ENCODE data around the gene PEBP1.
"Not testable (repeated sequence)": the region's sequence is repeated elsewhere in the genome, so short reads cannot be mapped to it uniquely, and the experiment has no call there.

Gene PEBP1

GRCh38 chr12:118135788-118136558 is at the start of gene PEBP1:
PEBP1 (plus strand) TSS chr12:118136124; CDS start chr12:118136210, 86 bp downstream.
- peak; percentile 91 for DNase-seq

- no peak for DNase-seq
Measured at GRCh38 chr12:118089782-118090181, 46.1 kb upstream of the PEBP1 start.

GRCh38 chr12:118094039-118094438 is 41.9 kb upstream of the PEBP1 start:
- no peak for DNase-seq

DNA sequence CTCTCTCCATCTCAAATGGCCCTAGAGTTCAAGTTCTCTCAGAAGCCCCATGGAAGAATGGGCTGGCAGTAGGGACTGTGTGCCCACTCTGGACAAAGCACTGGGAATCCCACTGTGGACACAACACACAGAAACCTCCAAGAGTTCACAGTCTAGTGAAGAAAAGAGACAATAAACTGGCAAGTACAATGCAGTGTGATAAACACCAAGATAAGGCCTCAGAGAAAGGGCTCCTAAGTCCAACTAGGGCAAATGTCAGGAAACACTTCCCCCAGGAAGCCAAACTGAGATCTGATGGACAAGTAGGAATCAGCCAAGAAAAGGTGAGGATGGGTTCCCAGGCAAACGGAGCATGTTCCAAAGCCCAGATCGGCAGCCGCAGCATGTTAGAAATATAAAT is 37.5 kb upstream of the PEBP1 start:
- DNase-seq, result no peak

DNA sequence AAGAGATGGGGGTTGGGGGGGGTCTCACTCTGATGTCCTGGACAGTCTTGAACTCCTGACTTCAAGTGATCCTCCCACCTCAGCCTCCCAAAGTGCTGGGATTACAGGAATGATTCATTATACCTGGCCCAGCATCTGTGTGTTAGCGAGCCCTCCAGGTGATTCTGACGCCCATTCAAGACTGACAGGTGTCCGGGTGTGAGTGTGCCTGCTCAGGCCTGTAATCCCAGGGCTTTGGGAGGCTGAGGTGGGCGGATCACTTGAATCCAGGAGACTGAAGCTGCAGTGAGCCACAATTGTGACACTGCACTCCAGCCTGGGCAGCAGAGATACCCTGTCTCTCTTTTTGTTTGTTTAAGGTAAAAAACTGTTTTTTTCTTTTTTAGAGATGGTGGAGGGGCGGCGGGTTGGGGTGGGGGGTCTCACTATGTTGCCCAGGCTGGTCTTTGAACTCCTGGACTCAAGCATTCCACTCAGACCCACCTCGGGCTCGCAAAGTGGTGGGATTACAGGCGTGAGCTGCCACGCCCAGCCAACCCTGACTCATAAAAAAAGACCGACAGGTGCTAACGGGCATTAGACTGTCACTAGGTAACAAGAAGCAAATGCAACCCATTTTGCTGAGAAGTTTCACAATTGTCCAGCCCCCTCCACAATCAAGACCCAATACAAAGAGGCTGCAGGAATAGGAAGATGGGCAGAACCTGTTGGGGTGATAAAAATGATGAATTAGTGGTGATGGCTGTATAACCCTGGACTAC is 36.8 kb upstream of the PEBP1 start:
- DNase-seq, result no peak

DNA sequence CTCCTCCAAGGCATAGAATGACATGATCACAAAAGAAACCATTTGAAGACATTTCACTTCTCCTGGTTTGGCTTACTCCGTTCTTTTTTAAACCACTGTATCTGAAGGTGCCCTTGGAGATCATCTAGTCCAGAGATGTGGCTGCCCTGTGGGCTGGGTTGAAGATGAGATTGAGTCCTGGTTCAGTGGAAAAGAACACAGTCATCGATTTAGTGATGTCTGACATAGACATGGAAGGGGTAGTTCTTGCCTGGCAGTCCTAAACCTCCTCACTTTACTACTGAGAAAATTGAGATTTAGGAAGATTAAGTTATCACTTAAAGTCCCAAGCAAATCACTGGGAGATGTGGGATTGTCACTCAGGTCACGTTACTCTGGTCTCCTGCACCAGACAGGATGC is 34.9 kb upstream of the PEBP1 start:
- DNase-seq, result no peak

DNA sequence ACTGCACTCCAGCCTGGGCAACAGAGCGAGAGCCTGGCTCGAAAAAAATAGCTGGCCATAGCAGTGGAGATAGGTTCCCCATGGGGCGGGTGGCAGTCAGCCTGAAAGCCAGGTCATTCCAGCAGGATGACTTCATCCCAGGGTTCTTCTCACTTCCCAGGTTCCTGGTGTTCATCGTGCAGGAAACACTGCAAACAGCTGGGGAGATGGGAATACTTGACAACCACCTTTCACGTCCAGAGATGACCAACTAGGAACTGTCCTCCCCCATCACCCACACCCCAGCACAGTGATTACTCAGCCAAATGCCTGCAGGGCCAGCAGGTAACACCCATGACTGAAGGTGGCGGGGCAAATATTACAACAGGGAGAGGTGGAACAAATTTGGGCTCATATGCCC is 33.9 kb upstream of the PEBP1 start:
- no peak for DNase-seq

DNA sequence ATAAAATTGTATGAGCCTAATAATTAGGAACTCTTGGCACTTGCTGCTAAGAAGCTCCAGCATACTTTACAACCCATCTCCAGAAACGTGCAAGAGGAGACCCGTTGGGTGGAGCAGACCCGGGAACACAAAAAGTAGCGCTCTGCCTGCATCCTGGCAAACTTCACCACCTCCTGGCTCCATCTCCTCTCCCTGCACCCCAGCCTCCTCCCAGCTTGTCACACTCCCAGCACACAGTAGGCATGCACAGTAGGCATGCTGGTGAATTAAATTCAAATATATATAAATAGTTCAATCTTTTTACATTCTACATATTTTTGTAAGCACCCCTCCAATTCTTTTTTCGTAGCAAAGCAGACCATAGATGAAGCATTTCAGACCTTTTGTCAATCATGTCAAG is 33.3 kb upstream of the PEBP1 start:
- DNase-seq, result no peak

DNA sequence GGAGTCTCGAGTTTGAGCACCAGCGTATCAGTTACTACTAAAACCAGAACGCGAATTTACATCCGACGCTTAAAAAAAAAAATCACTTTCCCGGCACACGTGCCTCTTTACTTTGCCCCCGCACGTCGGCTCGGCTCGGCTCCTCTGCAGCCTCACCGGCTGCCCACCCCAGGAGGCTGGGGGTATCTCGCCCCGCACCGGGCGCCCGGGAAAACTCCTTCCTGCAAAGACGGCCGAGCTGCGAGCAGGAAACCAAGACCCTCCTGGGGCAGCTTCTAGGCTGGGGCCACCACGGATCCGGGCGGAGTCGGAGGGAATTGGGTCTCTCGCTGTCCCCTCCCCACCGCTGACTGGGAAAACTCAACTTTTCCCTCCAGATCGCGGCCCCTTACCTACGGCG is 32.7 kb upstream of the PEBP1 start:
- no peak for DNase-seq

GRCh38 chr12:118103601-118104382 is 32.1 kb upstream of the PEBP1 start, which contains the start of gene VSIG10:
VSIG10 (minus strand) TSS chr12:118104011; CDS start chr12:118103671, 340 bp downstream.
- no peak for DNase-seq

GRCh38 chr12:118107011-118107410 is 28.9 kb upstream of the PEBP1 start:
- no peak for DNase-seq

- no peak for DNase-seq
Measured at GRCh38 chr12:118107694-118108093, 28.2 kb upstream of the PEBP1 start.

GRCh38 chr12:118109088-118109487 is 26.8 kb upstream of the PEBP1 start:
- DNase-seq, result no peak

GRCh38 chr12:118119449-118119879 is 16.5 kb upstream of the PEBP1 start:
- DNase-seq, result no peak

DNA sequence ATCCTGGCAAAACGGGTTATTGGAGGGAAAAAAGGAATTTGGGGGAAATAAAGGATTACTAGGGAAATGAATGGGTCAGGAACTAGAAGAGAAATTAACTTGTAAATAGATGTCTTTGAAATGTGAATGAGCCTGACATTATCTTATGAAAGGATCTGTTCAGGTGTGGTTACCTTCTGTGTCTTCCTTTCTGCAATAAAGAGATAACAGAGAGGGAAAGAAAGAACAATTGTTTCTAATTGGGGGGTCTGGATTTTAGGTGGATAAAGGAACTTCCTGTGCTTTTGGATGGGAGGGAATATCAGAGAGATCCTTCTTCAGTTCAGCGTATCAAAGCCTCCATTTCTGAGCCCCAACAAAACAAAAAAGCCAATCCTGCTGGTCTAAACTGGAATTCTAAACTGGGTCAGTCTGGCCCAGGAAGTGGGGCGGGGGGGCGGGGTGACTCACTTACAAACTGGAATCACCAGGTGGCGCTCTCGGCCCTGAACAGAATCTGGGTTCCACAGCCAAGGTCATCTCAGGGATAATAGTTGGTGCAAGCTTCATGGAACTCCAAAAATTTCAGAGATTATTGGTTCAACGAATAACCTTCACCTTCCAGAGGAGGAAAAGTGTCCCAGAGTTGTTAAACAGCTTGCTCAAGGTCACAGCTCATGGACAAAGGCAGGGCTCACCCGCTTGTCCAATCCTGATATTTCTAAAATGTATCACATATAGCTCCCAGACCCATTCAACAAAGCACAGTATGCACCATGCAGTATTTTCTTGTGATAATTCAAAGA is 15.2 kb upstream of the PEBP1 start:
- peak; percentile 58 for DNase-seq

- DNase-seq, result no peak
Measured at GRCh38 chr12:118122264-118122663, 13.7 kb upstream of the PEBP1 start.

- no peak for DNase-seq
Measured at GRCh38 chr12:118124333-118124874, 11.5 kb upstream of the PEBP1 start.

GRCh38 chr12:118125743-118126118 is 10.2 kb upstream of the PEBP1 start:
- DNase-seq, result no peak

DNA sequence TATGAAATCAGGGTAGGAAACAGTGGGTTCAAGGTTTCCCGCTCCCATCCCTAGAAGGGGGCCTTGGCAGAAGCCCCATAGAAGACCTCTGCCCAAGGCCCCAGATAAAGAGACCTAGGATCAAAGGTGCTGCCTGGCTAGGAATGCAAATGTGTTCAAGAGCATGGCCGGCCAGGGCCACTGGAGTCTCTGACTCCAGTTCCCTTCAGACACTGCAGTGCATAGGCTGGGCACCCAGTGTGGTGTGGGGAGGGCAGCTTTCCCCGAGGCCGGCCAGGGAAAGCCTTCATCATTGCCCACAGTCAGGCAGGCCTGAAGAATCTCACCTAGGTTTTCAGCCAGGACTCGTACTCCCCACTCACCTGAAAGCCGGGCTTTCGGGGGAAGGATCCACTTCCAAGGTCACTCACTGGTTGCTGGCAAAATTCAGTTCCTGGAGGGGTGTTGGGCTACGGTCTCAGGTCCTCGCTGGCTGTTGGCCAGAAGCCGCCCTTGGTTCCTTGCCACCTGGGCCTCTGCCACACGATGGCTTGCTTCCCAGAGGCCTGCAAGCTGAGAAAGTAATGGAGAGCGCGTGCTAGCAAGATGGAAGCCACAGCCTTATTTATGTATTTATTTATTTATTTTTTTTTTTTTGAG is 9.7 kb upstream of the PEBP1 start:
- DNase-seq, result no peak

GRCh38 chr12:118127867-118128266 is 8.1 kb upstream of the PEBP1 start:
- no peak for DNase-seq

- not testable (repeated sequence) for DNase-seq
Measured at GRCh38 chr12:118129436-118129835, 6.5 kb upstream of the PEBP1 start.

GRCh38 chr12:118136559-118137003 is 657 bp downstream of the PEBP1 start:
- peak; percentile 17 for DNase-seq

Measured in activated effector memory CD4-positive, alpha-beta T cell treated with Interleukin-2 at 50 U/mL for 16 hours (primary cell).